Stimulated activated CD8-positive, alpha-beta memory T cell treated with anti-CD3 and anti-CD28 coated beads, Interleukin-15, amount 100 ng/mL, for 4 hours (primary cell): ENCODE measurements around the gene RPTOR.

Source experiments
- DNase-seq, 2 donors: peaks; one replicate each; pipeline ENCODE4 v3.0.0-alpha.2; 2020; ENCODE audit warnings: low read depth in 2 of 2

The RPTOR gene

GRCh38 chr17:80995131-80995530 is 450.5 kb downstream of the RPTOR start:
- no peak for DNase-seq

GRCh38 chr17:80996422-80997305 is 452.0 kb downstream of the RPTOR start:
- no peak for DNase-seq

GRCh38 chr17:80997424-80998117 is 452.9 kb downstream of the RPTOR start:
- no peak for DNase-seq

- DNase-seq: no peak
Observed at GRCh38 chr17:80998118-80998747, 453.6 kb downstream of the RPTOR start.

- DNase-seq: no peak
Observed at GRCh38 chr17:80998748-80999535, 454.3 kb downstream of the RPTOR start.

GRCh38 chr17:80999536-81000333 is 455.1 kb downstream of the RPTOR start:
- DNase-seq: no peak

GRCh38 chr17:81000334-81000630 is 455.6 kb downstream of the RPTOR start:
- no peak for DNase-seq

- no peak for DNase-seq
Observed at GRCh38 chr17:81000631-81001357, 456.2 kb downstream of the RPTOR start.

GRCh38 chr17:81002013-81002384 is 457.4 kb downstream of the RPTOR start:
- no peak for DNase-seq

- DNase-seq: no peak
Observed at GRCh38 chr17:81002409-81003361, 458.0 kb downstream of the RPTOR start.

- DNase-seq: no peak
Observed at GRCh38 chr17:81003711-81004475, 459.3 kb downstream of the RPTOR start.

- DNase-seq: no peak
Observed at GRCh38 chr17:81006891-81007290, 462.3 kb downstream of the RPTOR start.

GRCh38 chr17:81008140-81008539 is 463.5 kb downstream of the RPTOR start:
- DNase-seq: no peak

- no peak for DNase-seq
Observed at GRCh38 chr17:81009136-81009535, 464.5 kb downstream of the RPTOR start.

- DNase-seq: no peak
Observed at GRCh38 chr17:81010935-81011334, 466.3 kb downstream of the RPTOR start.

- DNase-seq: no peak
Observed at GRCh38 chr17:81011951-81012350, 467.3 kb downstream of the RPTOR start.

- no peak for DNase-seq
Observed at GRCh38 chr17:81012574-81013447, 468.2 kb downstream of the RPTOR start.

GRCh38 chr17:81013642-81014041 is 469.0 kb downstream of the RPTOR start:
- DNase-seq: no peak
